ENCODE measurements around the gene CGB1.

Gene CGB1

DNA sequence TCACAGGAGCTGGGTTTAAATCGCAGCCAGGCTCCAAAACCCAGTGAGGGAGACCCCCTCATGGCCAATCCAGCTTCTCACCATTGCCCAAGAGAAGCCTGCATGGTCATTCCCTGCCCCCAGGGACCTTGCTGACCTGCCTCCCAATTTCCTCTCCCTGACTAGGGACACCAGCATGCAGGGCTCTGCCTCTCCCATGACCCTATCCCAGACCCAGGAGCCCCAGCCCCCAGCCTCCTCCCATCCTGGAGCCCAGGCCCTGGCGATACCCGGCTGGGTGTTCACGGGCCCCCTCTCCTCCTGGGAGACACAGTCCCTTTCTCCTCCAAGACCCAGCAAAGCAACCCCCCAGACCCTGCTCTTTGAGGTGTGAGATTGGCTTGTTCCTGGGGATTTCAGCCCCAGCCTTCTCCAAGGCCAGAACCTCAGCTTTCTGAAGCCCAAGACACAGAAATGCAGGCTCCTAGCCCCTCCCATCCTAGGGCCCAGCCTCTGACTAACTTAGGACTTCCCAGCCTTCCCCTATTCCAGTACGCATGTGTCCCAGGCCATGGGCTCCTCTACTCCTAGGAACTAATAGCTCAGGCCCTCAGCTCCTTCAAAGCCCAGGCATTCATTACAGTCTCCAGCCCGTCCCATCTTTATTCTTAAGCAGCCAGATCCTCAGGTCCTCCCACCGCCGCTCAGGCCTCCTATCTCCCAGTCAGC is 44.7 kb downstream of the CGB1 start:
- ATAC-seq: peak; percentile 82

DNA sequence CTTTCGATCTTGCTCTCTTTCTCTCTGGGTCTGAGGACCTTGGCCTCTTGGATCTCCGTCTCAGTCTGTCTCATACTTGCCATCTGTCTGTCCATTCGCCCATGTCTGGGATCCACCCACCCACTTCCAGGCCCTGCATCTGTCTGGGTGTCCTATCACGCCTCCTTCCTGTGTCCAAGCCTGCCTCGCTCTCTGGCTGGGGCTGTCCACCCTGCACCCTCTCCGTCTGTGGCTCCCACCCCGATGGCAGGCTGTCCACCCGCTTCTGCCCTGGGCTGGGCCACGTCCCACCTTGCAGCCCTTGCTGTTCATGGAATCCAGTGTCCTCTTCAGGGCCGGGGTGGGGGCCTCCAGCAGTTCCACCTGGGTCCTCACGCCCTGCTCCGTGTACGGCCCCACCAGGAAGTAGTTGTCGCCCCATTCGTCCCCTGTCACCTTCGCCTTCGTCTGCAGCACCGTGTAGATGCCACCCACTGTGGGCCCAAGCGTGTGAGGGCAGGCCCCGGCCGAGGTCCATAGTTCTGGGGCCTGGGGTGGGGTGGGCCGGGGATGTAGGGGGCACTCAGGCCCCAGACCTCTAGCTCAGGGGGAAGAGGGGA is 45.6 kb downstream of the CGB1 start:
- ATAC-seq: no peak
- TF ChIP-seq, protein P1, sequence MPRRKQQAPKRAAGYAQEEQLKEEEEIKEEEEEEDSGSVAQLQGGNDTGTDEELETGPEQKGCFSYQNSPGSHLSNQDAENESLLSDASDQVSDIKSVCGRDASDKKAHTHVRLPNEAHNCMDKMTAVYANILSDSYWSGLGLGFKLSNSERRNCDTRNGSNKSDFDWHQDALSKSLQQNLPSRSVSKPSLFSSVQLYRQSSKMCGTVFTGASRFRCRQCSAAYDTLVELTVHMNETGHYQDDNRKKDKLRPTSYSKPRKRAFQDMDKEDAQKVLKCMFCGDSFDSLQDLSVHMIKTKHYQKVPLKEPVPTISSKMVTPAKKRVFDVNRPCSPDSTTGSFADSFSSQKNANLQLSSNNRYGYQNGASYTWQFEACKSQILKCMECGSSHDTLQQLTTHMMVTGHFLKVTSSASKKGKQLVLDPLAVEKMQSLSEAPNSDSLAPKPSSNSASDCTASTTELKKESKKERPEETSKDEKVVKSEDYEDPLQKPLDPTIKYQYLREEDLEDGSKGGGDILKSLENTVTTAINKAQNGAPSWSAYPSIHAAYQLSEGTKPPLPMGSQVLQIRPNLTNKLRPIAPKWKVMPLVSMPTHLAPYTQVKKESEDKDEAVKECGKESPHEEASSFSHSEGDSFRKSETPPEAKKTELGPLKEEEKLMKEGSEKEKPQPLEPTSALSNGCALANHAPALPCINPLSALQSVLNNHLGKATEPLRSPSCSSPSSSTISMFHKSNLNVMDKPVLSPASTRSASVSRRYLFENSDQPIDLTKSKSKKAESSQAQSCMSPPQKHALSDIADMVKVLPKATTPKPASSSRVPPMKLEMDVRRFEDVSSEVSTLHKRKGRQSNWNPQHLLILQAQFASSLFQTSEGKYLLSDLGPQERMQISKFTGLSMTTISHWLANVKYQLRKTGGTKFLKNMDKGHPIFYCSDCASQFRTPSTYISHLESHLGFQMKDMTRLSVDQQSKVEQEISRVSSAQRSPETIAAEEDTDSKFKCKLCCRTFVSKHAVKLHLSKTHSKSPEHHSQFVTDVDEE (CRISPR knock-in tag; IDR thresholded peaks at IDR 0.05): no peak
- no peak for TF ChIP-seq TCF4 (CRISPR knock-in tag; IDR thresholded peaks at IDR 0.05; ENCODE audit: borderline replicate concordance)
- TF ChIP-seq, protein P2, sequence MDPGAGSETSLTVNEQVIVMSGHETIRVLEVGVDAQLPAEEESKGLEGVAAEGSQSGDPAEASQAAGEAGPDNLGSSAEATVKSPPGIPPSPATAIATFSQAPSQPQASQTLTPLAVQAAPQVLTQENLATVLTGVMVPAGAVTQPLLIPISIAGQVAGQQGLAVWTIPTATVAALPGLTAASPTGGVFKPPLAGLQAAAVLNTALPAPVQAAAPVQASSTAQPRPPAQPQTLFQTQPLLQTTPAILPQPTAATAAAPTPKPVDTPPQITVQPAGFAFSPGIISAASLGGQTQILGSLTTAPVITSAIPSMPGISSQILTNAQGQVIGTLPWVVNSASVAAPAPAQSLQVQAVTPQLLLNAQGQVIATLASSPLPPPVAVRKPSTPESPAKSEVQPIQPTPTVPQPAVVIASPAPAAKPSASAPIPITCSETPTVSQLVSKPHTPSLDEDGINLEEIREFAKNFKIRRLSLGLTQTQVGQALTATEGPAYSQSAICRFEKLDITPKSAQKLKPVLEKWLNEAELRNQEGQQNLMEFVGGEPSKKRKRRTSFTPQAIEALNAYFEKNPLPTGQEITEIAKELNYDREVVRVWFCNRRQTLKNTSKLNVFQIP (CRISPR knock-in tag; IDR thresholded peaks at IDR 0.05; ENCODE audit: borderline replicate concordance, low read depth): no peak
- TF ChIP-seq BACH2 (CRISPR knock-in tag; IDR thresholded peaks at IDR 0.05; ENCODE audit: borderline replicate concordance): no peak
- TF ChIP-seq ZC3H10 (CRISPR knock-in tag; IDR thresholded peaks at IDR 0.05): no peak
- no peak for TF ChIP-seq ZNF8 (CRISPR knock-in tag; IDR thresholded peaks at IDR 0.05)
- no peak for TF ChIP-seq RARB (CRISPR knock-in tag; IDR thresholded peaks at IDR 0.05)
- TF ChIP-seq ARNTL (CRISPR knock-in tag; IDR thresholded peaks at IDR 0.05; ENCODE audit: borderline replicate concordance, low read depth): no peak
- TF ChIP-seq TOX (CRISPR knock-in tag; IDR thresholded peaks at IDR 0.05; ENCODE audit: borderline replicate concordance): no peak
- TF ChIP-seq, protein P3, sequence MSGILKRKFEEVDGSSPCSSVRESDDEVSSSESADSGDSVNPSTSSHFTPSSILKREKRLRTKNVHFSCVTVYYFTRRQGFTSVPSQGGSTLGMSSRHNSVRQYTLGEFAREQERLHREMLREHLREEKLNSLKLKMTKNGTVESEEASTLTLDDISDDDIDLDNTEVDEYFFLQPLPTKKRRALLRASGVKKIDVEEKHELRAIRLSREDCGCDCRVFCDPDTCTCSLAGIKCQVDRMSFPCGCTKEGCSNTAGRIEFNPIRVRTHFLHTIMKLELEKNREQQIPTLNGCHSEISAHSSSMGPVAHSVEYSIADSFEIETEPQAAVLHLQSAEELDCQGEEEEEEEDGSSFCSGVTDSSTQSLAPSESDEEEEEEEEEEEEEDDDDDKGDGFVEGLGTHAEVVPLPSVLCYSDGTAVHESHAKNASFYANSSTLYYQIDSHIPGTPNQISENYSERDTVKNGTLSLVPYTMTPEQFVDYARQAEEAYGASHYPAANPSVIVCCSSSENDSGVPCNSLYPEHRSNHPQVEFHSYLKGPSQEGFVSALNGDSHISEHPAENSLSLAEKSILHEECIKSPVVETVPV (CRISPR knock-in tag; IDR thresholded peaks at IDR 0.05): no peak
- TF ChIP-seq ZNF565 (CRISPR knock-in tag; conservative IDR thresholded peaks at IDR 0.05; ENCODE audit: low read depth): no peak
- no peak for TF ChIP-seq ESRRG (CRISPR knock-in tag; IDR thresholded peaks at IDR 0.05)
- TF ChIP-seq CSDC2 (CRISPR knock-in tag; IDR thresholded peaks at IDR 0.05): no peak

More for the DNA sequence above, 44.7 kb downstream of the CGB1 start:
- TF ChIP-seq, protein P3 (CRISPR knock-in tag; IDR thresholded peaks at IDR 0.05): no peak
- no peak for TF ChIP-seq ZFP3 (CRISPR knock-in tag; IDR thresholded peaks at IDR 0.05)
- no peak for TF ChIP-seq ZNF70 (CRISPR knock-in tag; IDR thresholded peaks at IDR 0.05)
- TF ChIP-seq ZFP30 (CRISPR knock-in tag; IDR thresholded peaks at IDR 0.05): no peak
- TF ChIP-seq CSDC2 (CRISPR knock-in tag; IDR thresholded peaks at IDR 0.05): no peak
- no peak for TF ChIP-seq ZNF8 (CRISPR knock-in tag; IDR thresholded peaks at IDR 0.05)
- TF ChIP-seq, protein P1 (CRISPR knock-in tag; IDR thresholded peaks at IDR 0.05): no peak
- TF ChIP-seq ISL1 (CRISPR knock-in tag; IDR thresholded peaks at IDR 0.05): no peak
- no peak for TF ChIP-seq PPARA (CRISPR knock-in tag; IDR thresholded peaks at IDR 0.05; ENCODE audit: borderline replicate concordance)
- no peak for TF ChIP-seq BACH2 (CRISPR knock-in tag; IDR thresholded peaks at IDR 0.05; ENCODE audit: borderline replicate concordance)
